Caki2 (cell line): ENCODE data around the gene TRIM69. TPM values are rescaled to one million over a fixed set of nuclear protein-coding genes. Genes with fewer than 3 reads are reported as not detected.
"Not testable (repeated sequence)": the region's sequence is repeated elsewhere in the genome, so short reads cannot be mapped to it uniquely, and the experiment has no call there.

Experiments used
- DNase-seq: peaks from one replicate; pipeline ENCODE4 v3.0.0-alpha.2; 2015; ENCODE audit warnings: low read depth
- in situ Hi-C: cut with HindIII; loops from 2 replicates; pipeline ENCODE4 v1.10.0; 2016; ENCODE audit warnings: low sequenced_read_pairs, low pct_unique_long_range_greater_than_20kb, mixed read lengths
- total RNA-seq: library from RNA; depleted of rRNA; stranded (reverse); fragments of >200 nt; shearing (Covaris generic); gene quantifications from 2 replicates; pipeline ENCODE4 v1.2.3, GENCODE V29; 2014; ENCODE audit warnings: low replicate concordance

The TRIM69 gene
- total RNA-seq, 1 experiment from 2014 or later: 17.0 TPM

DNA sequence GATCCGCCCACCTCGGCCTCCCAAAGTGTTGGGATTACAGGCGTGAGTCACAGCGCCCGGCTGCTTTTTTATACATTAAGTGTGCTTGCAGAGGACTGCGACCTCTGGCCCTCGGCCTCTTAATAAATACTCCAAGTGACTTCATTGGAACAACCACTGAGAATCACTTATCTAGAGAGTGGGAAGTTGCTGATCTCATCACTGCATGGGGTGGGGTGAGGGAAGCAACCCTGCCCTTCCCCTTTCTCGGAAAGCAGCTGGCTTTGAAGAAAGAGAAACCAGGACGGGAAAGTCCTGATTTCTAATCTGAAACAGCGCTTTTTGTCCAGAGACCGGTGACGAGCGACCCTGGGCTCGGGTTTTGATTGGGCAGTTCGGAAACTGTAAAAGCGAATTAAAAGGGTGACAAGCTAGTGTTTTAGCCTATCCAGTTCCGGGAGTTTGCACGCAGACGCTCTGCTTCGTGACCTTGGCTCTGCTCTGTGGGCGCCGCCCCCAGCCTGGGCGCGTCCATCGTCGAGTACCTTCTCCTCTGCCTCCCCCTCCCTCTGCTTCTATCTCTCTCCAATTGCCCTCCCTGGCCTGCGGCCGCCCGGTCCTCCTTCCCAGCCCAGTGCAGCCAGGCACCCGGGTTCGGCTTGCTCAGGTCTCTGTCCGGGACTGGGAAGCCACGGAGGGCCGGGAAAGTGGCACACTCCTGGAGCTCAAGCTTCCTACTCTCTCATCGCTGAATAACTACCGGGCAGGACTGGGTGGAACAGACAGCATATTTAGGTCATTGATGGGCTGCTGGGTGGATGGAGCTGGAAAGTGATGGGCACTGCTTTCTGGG lies 7.5 kb upstream of the TRIM69 start:
- DNase-seq: peak; percentile 100
- in situ Hi-C loops: loop anchor here (25.0 kb wide), 1 partner anchor 141 kb away; no protein-coding TSS in a partner anchor

DNA sequence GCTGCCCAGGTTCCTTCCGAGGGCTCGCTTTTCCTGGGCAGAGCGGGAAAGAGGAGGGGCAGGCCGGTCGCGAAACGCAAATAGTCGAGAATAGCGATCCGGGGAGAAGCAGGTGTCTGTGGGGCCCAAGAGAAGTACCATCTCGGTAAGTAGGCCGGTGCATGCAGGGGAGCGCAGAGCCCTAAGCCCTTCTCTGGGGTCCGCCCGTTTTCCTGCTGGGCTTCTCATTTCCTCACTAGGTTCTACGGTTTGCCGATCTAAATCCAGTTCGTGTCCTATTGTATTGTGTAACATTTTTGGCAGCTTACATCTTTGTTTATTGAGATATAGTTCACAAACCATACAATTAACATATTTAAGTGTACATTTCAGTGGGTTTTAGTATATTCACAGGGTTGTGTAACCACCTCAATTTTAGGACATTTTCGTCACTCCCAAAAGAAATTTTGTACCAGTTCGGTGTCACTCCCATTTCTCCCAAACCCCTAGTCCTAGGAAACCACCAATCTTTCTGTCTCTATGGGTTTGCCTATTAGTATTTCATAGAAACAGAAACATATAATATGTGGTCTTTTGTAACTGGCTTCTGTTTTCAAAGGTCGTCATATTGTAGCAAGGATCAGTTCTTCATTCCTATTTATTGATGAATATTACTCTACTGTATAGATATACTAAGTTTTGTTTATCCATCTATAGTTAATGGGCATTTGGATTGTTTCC lies 6.8 kb upstream of the TRIM69 start:
- in situ Hi-C loops: loop anchor here (25.0 kb wide), 1 partner anchor 142 kb away; no protein-coding TSS in a partner anchor
- no peak for DNase-seq

DNA sequence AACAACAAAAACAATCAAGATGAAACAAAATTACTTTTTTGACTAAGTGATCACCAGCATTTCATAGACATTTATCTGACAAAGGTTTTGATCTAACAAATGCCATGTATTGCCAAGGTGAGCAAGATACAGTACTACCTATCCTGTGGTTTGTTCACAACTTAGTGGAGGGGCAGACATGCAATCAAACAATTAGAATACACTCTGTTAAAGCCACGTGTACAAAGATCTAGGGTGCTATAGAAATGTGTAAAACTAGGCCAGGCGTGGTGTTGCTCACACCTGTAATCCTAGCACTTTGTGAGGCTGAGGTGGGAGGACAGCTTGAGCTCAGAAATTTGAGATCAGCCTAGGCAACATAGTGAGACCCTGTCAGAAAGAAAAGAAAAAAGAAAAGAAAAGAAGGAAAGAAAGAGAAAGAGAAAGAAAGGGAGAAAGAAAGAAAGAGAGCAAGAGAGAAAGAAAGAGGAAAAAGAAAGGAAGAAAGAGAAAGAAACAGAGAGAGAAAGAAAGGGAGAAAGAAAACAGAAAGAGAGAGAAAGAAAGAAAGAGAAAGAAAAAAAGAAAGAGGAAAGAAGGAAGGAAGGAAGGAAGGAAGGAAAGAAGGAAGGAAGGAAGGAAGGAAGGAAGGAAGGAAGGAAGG lies 1.4 kb upstream of the TRIM69 start:
- DNase-seq: no peak
- in situ Hi-C loops: loop anchor here (25.0 kb wide), 1 partner anchor 148 kb away; no protein-coding TSS in a partner anchor

DNA sequence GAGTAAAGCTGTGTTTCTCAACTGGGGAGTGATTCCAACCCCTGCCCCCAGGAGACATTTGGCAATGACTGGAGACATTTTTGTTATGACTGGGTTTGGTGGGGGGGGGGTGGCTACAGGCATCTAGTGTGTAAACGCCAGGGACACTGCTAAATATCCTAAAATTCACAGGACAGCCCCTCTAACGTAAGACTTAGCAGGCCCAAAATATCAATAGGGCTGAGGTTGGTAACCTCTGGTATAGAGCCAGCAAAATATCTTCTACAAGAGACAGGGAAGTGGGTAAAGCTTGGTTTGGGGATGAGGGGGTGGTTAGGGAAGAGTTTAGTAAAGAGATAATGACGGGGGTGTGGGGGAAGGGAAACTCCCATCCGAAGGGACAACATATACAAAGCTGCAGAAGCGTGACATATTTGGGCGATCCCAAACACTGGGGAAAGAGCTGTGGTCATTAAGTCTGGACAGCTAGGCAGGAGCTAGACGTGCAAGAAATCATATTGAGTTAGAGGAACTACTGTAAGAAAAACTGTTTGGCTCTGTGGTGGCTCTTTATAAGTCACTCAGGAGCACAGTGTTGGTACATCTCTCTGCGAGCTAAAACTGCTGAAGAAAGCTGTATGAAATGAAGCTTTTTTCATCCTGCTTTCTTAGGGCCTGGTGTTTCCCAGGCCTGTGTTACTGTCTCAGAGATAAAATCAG lies 697 bp upstream of the TRIM69 start:
- no peak for DNase-seq
- in situ Hi-C loops: loop anchor here (25.0 kb wide), 1 partner anchor 148 kb away; no protein-coding TSS in a partner anchor

DNA sequence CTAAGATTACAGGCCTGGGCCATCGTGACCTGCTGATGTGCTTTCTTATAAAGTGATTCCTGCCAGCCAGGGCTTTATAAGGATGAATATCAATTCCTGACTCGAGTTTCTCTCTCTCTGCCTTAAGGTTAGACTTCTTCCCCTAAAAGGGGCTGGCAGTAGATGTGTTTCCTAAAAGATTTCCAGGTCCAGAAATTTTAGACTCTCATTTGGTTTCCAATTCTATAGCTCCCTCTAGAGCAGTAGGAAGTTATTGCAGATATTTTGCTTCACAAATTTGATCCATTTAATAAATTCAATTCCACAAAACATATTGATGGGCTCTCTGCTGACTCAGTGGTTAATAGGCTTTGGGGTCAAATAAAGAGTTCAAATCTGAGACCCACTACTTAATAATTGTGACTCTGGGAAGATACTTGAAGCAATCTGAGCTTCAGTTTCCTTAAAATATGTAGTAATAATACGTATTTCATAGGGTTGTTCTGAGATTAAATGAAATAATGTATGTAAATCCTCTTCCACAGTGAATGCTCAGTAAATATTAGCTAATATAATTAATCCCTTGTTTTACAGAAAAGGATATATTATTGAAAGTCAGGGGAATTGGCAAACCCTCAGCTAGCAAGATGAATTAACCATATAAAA lies 2.1 kb downstream of the TRIM69 start:
- peak; percentile 29 for DNase-seq
- in situ Hi-C loops: loop anchor here (25.0 kb wide), 1 partner anchor 151 kb away; no protein-coding TSS in a partner anchor

DNA sequence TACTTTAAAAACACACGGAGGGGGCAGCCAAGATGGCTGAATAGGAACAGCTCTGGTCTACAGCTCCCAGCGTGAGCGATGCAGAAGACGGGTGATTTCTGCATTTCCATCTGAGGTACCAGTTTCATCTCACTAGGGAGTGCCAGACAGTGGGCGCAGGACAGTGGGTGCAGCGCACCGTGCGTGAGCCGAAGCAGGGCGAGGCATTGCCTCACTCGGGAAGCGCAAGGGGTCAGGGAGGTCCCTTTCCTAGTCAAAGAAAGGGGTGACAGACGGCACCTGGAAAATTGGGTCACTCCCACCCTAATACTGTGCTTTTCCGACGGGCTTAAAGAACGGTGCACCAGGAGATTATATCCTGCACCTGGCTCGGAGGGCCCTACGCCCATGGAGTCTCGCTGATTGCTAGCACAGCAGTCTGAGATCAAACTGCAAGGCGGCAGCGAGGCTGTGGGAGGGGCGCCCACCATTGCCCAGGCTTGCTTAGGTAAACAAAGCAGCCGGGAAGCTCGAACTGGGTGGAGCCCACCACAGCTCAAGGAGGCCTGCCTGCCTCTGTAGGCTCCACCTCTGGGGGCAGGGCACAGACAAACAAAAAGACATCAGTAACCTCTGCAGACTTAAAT lies 3.0 kb downstream of the TRIM69 start:
- DNase-seq: not testable (repeated sequence)
- in situ Hi-C loops: loop anchor here (25.0 kb wide), 1 partner anchor 152 kb away; no protein-coding TSS in a partner anchor

DNA sequence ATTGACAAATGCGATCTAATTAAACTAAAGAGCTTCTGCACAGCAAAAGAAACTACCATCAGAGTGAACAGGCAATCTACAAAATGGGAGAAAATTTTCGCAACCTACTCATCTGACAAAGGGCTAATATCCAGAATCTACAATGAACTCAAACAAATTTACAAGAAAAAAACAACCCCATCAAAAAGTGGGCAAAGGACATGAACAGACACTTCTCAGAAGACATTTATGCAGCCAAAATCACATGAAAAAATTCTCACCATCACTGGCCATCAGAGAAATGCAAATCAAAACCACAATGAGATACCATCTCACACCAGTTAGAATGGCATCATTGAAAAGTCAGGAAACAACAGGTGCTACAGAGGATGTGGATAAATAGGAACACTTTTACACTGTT lies 7.1 kb downstream of the TRIM69 start:
- not testable (repeated sequence) for DNase-seq
- in situ Hi-C loops: loop anchor here (25.0 kb wide), 1 partner anchor 156 kb away; no protein-coding TSS in a partner anchor

DNA sequence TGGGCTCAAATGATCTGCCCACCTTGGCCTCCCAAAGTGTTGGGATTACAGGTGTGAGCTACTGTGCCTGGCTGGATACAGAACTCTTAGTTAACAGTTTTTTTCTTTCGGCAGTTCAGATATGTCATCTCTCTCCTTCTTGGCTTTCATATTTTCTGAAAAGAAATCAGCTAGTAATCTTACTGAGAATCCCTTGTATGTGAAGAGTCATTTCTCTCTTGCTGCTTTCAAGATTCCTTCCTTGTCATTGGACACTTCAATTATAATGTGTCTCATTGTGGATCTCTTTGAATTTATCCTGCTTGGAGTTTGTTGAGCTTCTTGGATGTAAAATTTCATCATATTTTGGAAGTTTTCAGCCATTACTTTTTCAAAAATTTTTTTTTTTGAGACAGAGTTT lies 17.0 kb downstream of the TRIM69 start:
- in situ Hi-C loops: no loop called here

DNA sequence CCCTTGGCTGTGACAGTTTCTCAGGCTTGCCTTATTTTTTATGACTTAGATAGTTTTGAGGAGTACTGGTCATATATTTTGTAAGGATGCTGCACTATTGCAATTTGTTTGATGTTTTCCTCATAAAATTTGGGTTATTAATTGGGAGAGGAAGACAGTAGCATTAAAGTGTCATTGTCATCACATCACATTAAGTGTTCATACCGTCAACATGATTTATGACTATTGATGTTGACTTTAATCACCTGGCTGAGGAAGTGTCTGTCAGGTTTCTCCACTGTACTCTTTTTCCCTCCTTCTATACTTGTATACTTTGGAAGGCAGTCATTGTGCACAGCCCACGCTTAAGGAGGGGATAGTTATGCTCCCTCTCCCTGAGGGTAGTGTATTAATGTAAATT lies 26.9 kb downstream of the TRIM69 start:
- DNase-seq: no peak
- in situ Hi-C loops: no loop called here

More for the DNA sequence above, 17.0 kb downstream of the TRIM69 start:
- DNase-seq: no peak

DNA sequence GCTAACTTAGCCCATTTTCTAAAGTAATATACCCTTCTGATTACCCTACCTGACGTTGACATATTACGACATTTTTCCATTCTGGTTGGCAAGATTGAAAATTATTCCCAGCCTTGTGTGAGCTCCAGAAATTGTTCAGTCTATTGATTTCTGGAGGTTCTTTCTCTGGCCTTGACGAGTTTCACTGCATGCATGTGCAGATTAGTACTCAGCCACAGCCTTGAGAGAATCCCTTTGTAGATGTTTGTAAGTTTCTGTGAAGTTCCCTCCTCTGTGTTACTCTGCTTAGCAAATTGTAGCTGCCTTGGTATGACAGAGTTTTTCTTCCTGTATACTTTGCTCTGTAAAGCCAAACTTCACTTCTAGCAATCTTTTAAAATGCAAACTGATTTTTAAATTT lies 27.5 kb downstream of the TRIM69 start:
- in situ Hi-C loops: no loop called here
- no peak for DNase-seq

DNA sequence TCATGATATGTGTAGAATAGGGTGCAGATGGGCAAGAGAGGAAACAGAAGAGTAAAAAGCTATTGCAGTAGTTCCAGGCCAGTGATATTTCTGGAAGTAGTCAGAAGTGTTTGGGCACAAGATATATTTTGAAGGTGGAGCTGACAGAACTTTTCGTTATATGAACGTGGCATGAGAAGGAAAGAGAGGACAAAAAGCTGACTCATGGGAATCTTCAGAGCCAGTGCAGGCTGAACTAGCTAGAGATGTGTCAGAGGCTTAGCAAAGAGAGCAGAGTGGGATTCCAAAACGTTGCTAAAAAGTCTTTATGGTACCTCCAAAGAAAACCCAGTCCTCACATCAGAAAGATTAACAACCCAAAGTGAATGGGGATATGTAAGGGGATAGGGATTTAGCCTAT lies 28.7 kb downstream of the TRIM69 start:
- in situ Hi-C loops: no loop called here
- no peak for DNase-seq

DNA sequence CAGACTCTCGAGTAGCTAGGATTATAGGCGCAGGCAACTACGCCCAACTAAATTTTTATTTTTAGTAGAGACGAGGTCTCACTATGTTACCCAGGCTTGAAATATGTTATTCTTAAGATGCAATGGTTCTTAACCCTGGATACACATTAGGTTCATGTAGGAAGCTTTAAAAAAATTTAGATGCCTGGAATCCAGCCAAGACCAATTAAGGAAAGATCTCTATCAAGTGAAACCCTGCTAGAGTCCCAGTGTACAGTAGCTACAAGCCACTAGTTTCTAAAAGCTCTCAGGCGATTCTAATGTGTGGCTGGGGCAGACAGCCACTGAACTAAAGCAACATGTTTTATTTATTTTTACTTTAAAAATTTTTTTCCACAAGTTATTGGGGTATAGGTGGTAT lies 33.2 kb downstream of the TRIM69 start:
- in situ Hi-C loops: no loop called here
- no peak for DNase-seq

DNA sequence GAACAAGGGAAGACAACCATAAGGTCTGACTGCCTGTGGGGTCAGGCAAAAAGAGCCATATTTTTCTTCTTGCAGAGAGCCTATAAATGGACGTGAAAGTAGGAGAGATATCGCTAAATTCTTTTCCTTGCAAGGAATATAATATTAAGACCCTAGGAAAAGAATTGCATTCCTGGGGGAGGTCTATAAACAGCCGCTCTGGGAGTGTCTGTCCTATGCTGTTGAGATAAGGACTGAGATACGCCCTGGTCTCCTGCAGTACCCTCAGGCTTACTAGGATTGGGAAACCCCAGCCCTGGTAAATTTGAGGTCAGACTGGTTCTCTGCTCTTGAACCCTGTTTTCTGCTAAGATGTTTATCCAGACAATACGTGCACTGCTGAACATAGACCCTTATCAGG lies 34.4 kb downstream of the TRIM69 start:
- in situ Hi-C loops, DNase-seq: not testable (repeated sequence)

DNA sequence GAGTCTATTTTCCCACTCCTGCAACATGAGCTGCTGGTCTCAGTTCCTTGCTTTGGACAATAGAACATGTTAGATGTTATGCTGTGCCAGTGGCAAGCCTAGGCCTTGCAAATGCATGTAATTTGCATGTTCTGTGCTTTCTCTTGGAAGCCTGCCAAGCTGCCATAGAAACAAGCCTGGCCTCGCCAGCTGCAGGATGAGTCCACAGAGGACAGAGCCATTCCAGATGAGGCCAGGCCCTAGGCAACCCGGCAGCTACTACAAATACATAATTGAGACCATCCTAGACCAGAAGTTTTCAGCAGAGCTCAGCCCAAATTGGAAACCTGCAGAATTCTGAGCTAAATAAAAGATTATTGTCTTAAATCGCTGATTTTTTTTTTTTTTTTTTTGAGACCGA lies 39.6 kb downstream of the TRIM69 start:
- in situ Hi-C loops: no loop called here
- DNase-seq: no peak

DNA sequence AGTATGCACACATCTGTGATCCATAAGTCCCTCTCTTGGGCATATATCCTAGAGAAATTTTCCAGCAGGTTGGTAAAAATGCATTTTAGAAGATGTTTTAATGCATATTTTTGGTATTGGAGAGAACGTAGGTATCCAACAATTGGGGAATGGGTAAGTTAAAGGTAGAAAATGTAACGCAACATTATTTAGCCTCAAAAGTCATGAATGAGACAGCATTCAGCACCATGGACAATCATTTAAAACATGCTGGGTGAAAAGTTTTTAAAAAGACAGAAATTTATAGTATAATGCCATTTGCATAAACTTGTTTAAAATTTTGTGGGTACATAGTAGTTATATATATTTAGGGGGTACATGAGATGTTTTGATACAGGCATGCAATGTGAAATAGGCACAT lies 43.4 kb downstream of the TRIM69 start:
- in situ Hi-C loops: no loop called here
- DNase-seq: no peak

DNA sequence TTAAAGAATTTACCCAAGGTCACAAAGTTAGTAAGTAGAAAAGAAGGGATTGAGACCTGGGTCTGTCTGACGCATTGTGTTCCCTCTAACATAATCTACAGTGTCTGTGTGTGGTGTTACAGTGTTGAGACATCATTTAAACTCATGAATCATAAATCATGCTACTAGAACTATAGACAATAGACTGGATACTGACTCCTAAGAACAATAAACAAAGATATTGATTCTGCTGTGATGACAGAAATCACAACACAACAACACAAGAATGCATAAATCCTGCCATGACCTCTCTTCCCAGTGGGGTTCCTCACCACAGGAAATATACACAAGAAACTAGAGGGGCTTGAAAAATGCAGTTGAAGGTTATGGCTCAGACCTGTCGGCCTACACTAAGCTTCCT lies 44.3 kb downstream of the TRIM69 start:
- no peak for DNase-seq
- in situ Hi-C loops: no loop called here

DNA sequence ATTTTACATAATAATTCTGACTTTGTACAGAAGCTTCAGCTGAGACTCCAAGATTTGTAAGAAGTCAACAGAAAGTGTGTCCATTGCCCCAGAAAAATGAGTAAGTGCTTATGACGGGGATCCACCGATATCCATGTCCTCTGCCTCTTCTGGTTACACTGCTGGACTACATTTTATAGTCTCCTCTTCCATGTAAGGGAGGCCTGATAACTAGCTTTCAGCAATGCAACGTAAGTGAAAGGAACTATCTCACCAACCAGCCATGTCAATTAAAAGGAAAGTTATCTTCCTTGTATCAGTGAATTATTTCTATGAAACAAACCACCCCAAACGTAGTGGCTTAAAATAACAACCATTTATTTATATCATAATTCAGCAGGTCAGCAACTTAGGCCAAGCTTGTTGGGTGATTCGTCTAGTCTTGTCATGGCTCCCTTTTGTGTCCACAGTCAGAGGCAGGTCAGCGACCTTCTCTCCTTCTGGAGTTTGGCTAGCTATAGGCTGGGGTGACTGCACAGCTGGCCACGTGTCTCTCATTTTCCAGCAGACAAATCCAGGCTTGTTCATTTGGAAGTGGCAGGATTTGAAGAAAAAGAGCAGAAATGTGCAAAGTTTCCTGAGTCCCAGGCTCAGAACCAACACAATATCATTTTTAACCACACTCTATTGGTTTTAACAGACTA lies 44.9 kb downstream of the TRIM69 start:
- in situ Hi-C loops: no loop called here
- DNase-seq: no peak
